GM10266 (cell line): ENCODE measurements around the gene LRRFIP1.

ENCODE experiments used
- DNase-seq: peaks from one replicate; pipeline ENCODE4 v3.0.0; 2012; ENCODE audit errors: extremely low spot score
- CTCF ChIP-seq: IDR thresholded peaks from 2 replicates; pipeline ENCODE4 v1.5.1; 2012; ENCODE audit warnings: mild to moderate bottlenecking, low read depth; ENCODE audit not compliant: control insufficient read depth, insufficient read depth; ENCODE audit errors: missing control alignments

The LRRFIP1 gene

GRCh38 chr2:237639052-237639835 is 11.9 kb downstream of the LRRFIP1 start:
- DNase-seq, result no peak
- TF ChIP-seq CTCF, result no peak

- no peak for DNase-seq
- no peak for TF ChIP-seq CTCF
Measured at GRCh38 chr2:237639836-237640220, 12.4 kb downstream of the LRRFIP1 start.

- TF ChIP-seq CTCF, result no peak
- DNase-seq, result no peak
Measured at GRCh38 chr2:237640493-237640998, 13.2 kb downstream of the LRRFIP1 start.

- no peak for DNase-seq
- no peak for TF ChIP-seq CTCF
Measured at GRCh38 chr2:237642038-237642734, 14.8 kb downstream of the LRRFIP1 start.

GRCh38 chr2:237643066-237643465 is 15.7 kb downstream of the LRRFIP1 start:
- TF ChIP-seq CTCF, result no peak
- DNase-seq, result no peak

GRCh38 chr2:237643582-237644380 is 16.4 kb downstream of the LRRFIP1 start:
- no peak for DNase-seq
- TF ChIP-seq CTCF, result no peak
